ENCODE data around the gene WWOX. TPM values are rescaled to one million over a fixed set of nuclear protein-coding genes. Genes with fewer than 3 reads are reported as not detected.

WWOX gene
- total and polyA plus RNA-seq, 2 donors (not counting 1 experiment from before 2014, with no cell fraction given), result 10.5 to 42.3 TPM

DNA sequence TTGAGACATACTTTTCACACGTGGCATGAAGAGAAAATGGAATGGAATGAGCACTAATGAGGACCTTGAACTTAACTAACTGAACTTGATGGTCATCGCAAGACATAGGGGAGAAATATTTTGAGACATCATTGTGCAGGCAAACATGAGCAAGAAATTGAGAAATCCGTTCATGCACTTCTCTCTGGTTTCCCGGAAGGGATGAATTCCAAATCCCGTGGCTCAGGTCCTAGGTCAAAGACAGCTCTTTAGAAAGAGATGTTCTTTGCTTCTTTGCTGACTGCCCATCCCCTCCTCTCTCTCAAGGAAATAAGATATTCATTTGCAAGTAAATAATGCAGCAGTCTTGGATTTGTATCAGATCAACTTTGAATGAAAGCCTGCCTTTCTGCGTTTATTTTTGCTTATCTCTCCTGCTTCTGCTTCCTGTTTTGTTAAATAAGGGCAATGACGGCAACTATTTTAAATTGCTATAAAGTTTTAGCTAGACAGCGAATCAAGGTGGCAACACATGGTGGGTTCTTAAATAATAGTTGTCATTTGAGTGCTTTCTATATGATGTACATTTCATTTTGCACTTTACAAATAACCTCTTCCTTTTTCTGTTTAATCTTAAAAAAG, 843.3 kb downstream of the WWOX start:
- WGBS (ENCODE audit: insufficient coverage), result 55% methylated on average over 3 of the region's 8 CpGs

DNA sequence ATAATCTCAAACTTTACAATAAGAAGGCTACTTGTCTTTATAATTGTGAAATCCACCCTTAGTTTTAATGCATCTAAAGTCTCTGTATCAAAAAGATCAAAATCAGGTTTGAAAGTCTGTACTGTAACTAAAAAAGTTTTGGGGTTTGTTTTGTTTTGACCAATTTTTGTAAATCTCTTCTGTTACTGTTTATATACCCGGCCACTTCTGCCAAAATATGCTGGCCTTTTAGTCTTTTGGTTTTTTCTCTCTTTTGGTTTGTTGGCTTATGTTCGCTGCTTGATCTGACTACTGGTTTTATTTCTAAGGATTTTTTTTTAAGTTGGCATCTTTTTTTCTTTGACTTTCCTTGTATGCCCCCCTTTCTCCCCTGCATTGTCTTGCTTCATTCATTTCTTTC, 845.9 kb downstream of the WWOX start:
- Histone ChIP-seq H4K20me1 (ENCODE audit: control insufficient read depth, insufficient read depth, low read length, poor library complexity, severe bottlenecking) (no peaks in the 10 kb centered on the region), H3K79me2 (ENCODE audit: control insufficient read depth, insufficient read depth, low read length) (no peaks in the 10 kb centered on the region), H3K4me1 (ENCODE audit: control insufficient read depth in 2 of 2, insufficient read depth in 2 of 2, low read length in 2 of 2) (no peaks in the 10 kb centered on the region), H3K27ac (ENCODE audit: low read length in 2 of 2) (no peak overlapping the region), H3K27me3 (replicated peaks in 1 of 4; ENCODE audit: control extremely low read depth in 1 of 4, control insufficient read depth in 3 of 4, insufficient read depth in 4 of 4, low read length in 3 of 4) (no peaks in the 10 kb centered on the region), H3K9me3 (ENCODE audit: control extremely low read depth in 1 of 3, control insufficient read depth in 2 of 3, insufficient read depth in 1 of 3, low read length in 2 of 3) (peaks cover 0 to 9% (median 0%) of the 10 kb centered on the region in 3 donors), H3K4me2 (replicated peaks; ENCODE audit: low read depth, low read length, poor library complexity, severe bottlenecking) (no peak overlapping the region), H3K4me3 (ENCODE audit: control extremely low read depth in 1 of 5, extremely low read depth in 1 of 5, insufficient read depth in 1 of 5, low read depth in 2 of 5, low read length in 4 of 5) (no peak overlapping the region), H2AFZ (ENCODE audit: insufficient read depth, low read depth, low read length, poor library complexity, severe bottlenecking) (no peak overlapping the region), H3K9ac (ENCODE audit: low read length) (no peak overlapping the region), H3K36me3 (replicated peaks in 1 of 2; ENCODE audit: control extremely low read depth in 1 of 2, control insufficient read depth in 1 of 2, extremely low read depth in 1 of 2, insufficient read depth in 2 of 2, low read length in 1 of 2) (no peaks in the 10 kb centered on the region)
- intact Hi-C loops (cut with micrococcal nuclease), result no loop called here
- ChIA-PET POLR2A (no interaction called here), CTCF (no interaction called here)
- WGBS (ENCODE audit: insufficient coverage), result no CpG with 5 or more reads among the region's 2 CpGs
- Mint-ChIP-seq H3K9me3 (ENCODE audit: insufficient read depth) (peaks cover 2% of the 10 kb centered on the region), H3K27ac (no peak overlapping the region), H3K4me3 (no peak overlapping the region), H3K27me3 (peaks cover 4% of the 10 kb centered on the region), H3K4me1 (peaks cover 11% of the 10 kb centered on the region)
- TF ChIP-seq EZH2 (IDR thresholded peaks at IDR 0.05; ENCODE audit: borderline replicate concordance, insufficient read depth, low read depth, low read length, poor library complexity, severe bottlenecking), result no peak
- TF ChIP-seq, protein P1, sequence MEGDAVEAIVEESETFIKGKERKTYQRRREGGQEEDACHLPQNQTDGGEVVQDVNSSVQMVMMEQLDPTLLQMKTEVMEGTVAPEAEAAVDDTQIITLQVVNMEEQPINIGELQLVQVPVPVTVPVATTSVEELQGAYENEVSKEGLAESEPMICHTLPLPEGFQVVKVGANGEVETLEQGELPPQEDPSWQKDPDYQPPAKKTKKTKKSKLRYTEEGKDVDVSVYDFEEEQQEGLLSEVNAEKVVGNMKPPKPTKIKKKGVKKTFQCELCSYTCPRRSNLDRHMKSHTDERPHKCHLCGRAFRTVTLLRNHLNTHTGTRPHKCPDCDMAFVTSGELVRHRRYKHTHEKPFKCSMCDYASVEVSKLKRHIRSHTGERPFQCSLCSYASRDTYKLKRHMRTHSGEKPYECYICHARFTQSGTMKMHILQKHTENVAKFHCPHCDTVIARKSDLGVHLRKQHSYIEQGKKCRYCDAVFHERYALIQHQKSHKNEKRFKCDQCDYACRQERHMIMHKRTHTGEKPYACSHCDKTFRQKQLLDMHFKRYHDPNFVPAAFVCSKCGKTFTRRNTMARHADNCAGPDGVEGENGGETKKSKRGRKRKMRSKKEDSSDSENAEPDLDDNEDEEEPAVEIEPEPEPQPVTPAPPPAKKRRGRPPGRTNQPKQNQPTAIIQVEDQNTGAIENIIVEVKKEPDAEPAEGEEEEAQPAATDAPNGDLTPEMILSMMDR (IDR thresholded peaks at IDR 0.05), result no peak
- ATAC-seq (ENCODE audit: low read depth) (no peak), DNase-seq (no peak)

More for the DNA sequence above, 843.3 kb downstream of the WWOX start:
- no peak overlapping the region for H2AFZ ChIP-seq (ENCODE audit: insufficient read depth, low read depth, low read length, poor library complexity, severe bottlenecking)
- Mint-ChIP-seq H3K27ac (no peak overlapping the region), H3K27me3 (peaks cover 4% of the 10 kb centered on the region), H3K4me1 (peaks cover 24% of the 10 kb centered on the region), H3K9me3 (ENCODE audit: insufficient read depth) (no peaks in the 10 kb centered on the region), H3K4me3 (no peak overlapping the region)
- no peaks in the 10 kb centered on the region for H4K20me1 ChIP-seq (ENCODE audit: control insufficient read depth, insufficient read depth, low read length, poor library complexity, severe bottlenecking)
- no peak overlapping the region for H3K4me3 ChIP-seq (ENCODE audit: control extremely low read depth in 1 of 5, extremely low read depth in 1 of 5, insufficient read depth in 1 of 5, low read depth in 2 of 5, low read length in 4 of 5)
- no peak overlapping the region for H3K4me2 ChIP-seq (replicated peaks; ENCODE audit: low read depth, low read length, poor library complexity, severe bottlenecking)
- ATAC-seq (ENCODE audit: low read depth), result no peak
- CTCF ChIA-PET, result no interaction called here
- H3K36me3 ChIP-seq (replicated peaks in 1 of 2; ENCODE audit: control extremely low read depth in 1 of 2, control insufficient read depth in 1 of 2, extremely low read depth in 1 of 2, insufficient read depth in 2 of 2, low read length in 1 of 2), result no peaks in the 10 kb centered on the region
- H3K9ac ChIP-seq (ENCODE audit: low read length), result no peak overlapping the region
- DNase-seq, result no peak
- TF ChIP-seq, protein P1 (IDR thresholded peaks at IDR 0.05), result no peak
- TF ChIP-seq EZH2 (IDR thresholded peaks at IDR 0.05; ENCODE audit: borderline replicate concordance, insufficient read depth, low read depth, low read length, poor library complexity, severe bottlenecking), result no peak
- H3K27ac ChIP-seq (ENCODE audit: low read length in 2 of 2), result no peak overlapping the region
- H3K27me3 ChIP-seq (replicated peaks in 1 of 4; ENCODE audit: control extremely low read depth in 1 of 4, control insufficient read depth in 3 of 4, insufficient read depth in 4 of 4, low read length in 3 of 4), result no peaks in the 10 kb centered on the region
- no peaks in the 10 kb centered on the region for H3K79me2 ChIP-seq (ENCODE audit: control insufficient read depth, insufficient read depth, low read length)
- intact Hi-C loops (cut with micrococcal nuclease), result no loop called here
- peaks cover 6 to 8% of the 10 kb centered on the region in 2 donors for H3K4me1 ChIP-seq (ENCODE audit: control insufficient read depth in 2 of 2, insufficient read depth in 2 of 2, low read length in 2 of 2)
- H3K9me3 ChIP-seq (ENCODE audit: control extremely low read depth in 1 of 3, control insufficient read depth in 2 of 3, insufficient read depth in 1 of 3, low read length in 2 of 3), result no peaks in the 10 kb centered on the region
- POLR2A ChIA-PET, result no interaction called here
